RWPE1 (cell line): ENCODE results near the gene CPEB2.

Source experiments
- CTCF ChIA-PET: fragments of 350-600 bp; sonication (Branson Sonifier 250); formaldehyde crosslinking; extraction: SDS; loops from one replicate; lab custom pipeline; 2021; lab: Yijun Ruan, JAX
- POLR2A ChIA-PET: fragments of 400-600 bp; formaldehyde crosslinking; extraction: SDS; loops from one replicate; lab custom pipeline; 2020; ENCODE audit warnings: antibody characterized with exemption; ENCODE audit not compliant: low non-redundant PET; lab: Yijun Ruan, JAX
- DNase-seq: peaks from one replicate; pipeline ENCODE4 v3.0.0; 2012; ENCODE audit warnings: low spot score
- H3K27ac ChIP-seq: fragments of 450-650 bp; 2 replicates; pipeline ENCODE4 v1.5.1; 2017
- CTCF ChIP-seq: fragments of 450-650 bp; conservative IDR thresholded peaks from 2 replicates; pipeline ENCODE4 v1.5.1; 2017; ENCODE audit warnings: low read depth, mild to moderate bottlenecking

Gene CPEB2

GRCh38 chr4:15089979-15090378 lies 87.7 kb downstream of the CPEB2 start:
- H3K27ac ChIP-seq = no peak overlapping the region
- POLR2A ChIA-PET = no interaction called here
- CTCF ChIA-PET = no interaction called here
- no peak for TF ChIP-seq CTCF
- DNase-seq = no peak

- no peak overlapping the region for H3K27ac ChIP-seq
- TF ChIP-seq CTCF = no peak
- CTCF ChIA-PET = no interaction called here
- DNase-seq = no peak
- POLR2A ChIA-PET = no interaction called here
Measured at GRCh38 chr4:15100380-15100779, 98.1 kb downstream of the CPEB2 start.

- CTCF ChIA-PET = no interaction called here
- no peak overlapping the region for H3K27ac ChIP-seq
- TF ChIP-seq CTCF = no peak
- POLR2A ChIA-PET = no interaction called here
- no peak for DNase-seq
Measured at GRCh38 chr4:15100994-15101695, 98.9 kb downstream of the CPEB2 start.

GRCh38 chr4:15104825-15105224 lies 102.5 kb downstream of the CPEB2 start:
- DNase-seq = no peak
- H3K27ac ChIP-seq = no peak overlapping the region
- no peak for TF ChIP-seq CTCF
- CTCF ChIA-PET = no interaction called here
- POLR2A ChIA-PET = no interaction called here

GRCh38 chr4:15106399-15106798 lies 104.1 kb downstream of the CPEB2 start:
- no peak for DNase-seq
- CTCF ChIA-PET = interaction anchor here (0.7 kb wide), 1 partner anchor 321 kb away, joined by 4 read pairs; no protein-coding TSS in a partner anchor
- no peak overlapping the region for H3K27ac ChIP-seq
- TF ChIP-seq CTCF = no peak
- POLR2A ChIA-PET = no interaction called here

- H3K27ac ChIP-seq = no peak overlapping the region
- no peak for TF ChIP-seq CTCF
- no peak for DNase-seq
- ChIA-PET CTCF (no interaction called here), POLR2A (no interaction called here)
Measured at GRCh38 chr4:15109600-15109999, 107.3 kb downstream of the CPEB2 start.
